DND-41 (cell line): ENCODE data around the gene BCL11B.

Experiments used
- ATAC-seq: fragments of 200-7000 bp; cut with Tn5 transposase; 3 replicates; pipeline ENCODE4 v1.9.1; 2021; ENCODE audit warnings: low read depth; ENCODE audit not compliant: insufficient read depth
- DNase-seq: peaks from one replicate; pipeline ENCODE4 v3.0.0-alpha.2; 2020
- H2AFZ ChIP-seq: 2 replicates; pipeline ENCODE4 v1.6.0; 2012; ENCODE audit warnings: low read depth, low read length
- H3K27ac ChIP-seq: 2 replicates; pipeline ENCODE4 v1.5.1; 2012; ENCODE audit warnings: low read length, inconsistent platforms
- H3K27me3 ChIP-seq: fragments of 200-600 bp; sonication (generic); 2 replicates; pipeline ENCODE4 v1.6.0; 2012; ENCODE audit warnings: low read length, mild to moderate bottlenecking, inconsistent platforms; ENCODE audit not compliant: insufficient read depth, poor library complexity
- H3K36me3 ChIP-seq: 2 replicates; pipeline ENCODE4 v1.5.1; 2012; ENCODE audit warnings: low read length, inconsistent platforms; ENCODE audit not compliant: insufficient read depth
- H3K4me1 ChIP-seq: 2 replicates; pipeline ENCODE4 v1.5.1; 2012; ENCODE audit warnings: mild to moderate bottlenecking, low read length; ENCODE audit not compliant: insufficient read depth
- H3K4me2 ChIP-seq: 2 replicates; pipeline ENCODE4 v1.6.0; 2012; ENCODE audit warnings: mild to moderate bottlenecking, moderate library complexity, low read length, inconsistent platforms; ENCODE audit not compliant: insufficient read depth
- H3K4me3 ChIP-seq, 2 experiments: fragments of 200-600 bp in 1 of 2; shearing (Covaris generic) in 1 of 2; 2 replicates each; pipeline ENCODE4 v1.5.1; 2012 to 2016; ENCODE audit warnings: inconsistent platforms in 2 of 2, low read length in 2 of 2, mild to moderate bottlenecking in 2 of 2, low read depth in 1 of 2, moderate library complexity in 1 of 2
- H3K79me2 ChIP-seq: 2 replicates; pipeline ENCODE4 v1.6.0; 2012; ENCODE audit warnings: low read length, inconsistent platforms; ENCODE audit not compliant: insufficient read depth
- H3K9ac ChIP-seq: 2 replicates; pipeline ENCODE4 v1.6.0; 2012; ENCODE audit warnings: low read depth, mild to moderate bottlenecking, inconsistent platforms, low read length, moderate library complexity
- H3K9me3 ChIP-seq: 2 replicates; pipeline ENCODE4 v1.5.1; 2012; ENCODE audit warnings: low read length, moderate library complexity, mild to moderate bottlenecking, inconsistent platforms; ENCODE audit not compliant: insufficient read depth, severe bottlenecking
- H4K20me1 ChIP-seq: 2 replicates; pipeline ENCODE4 v1.6.0; 2012; ENCODE audit warnings: low read length; ENCODE audit not compliant: insufficient read depth
- CTCF ChIP-seq: IDR thresholded peaks from 2 replicates; pipeline ENCODE4 v1.5.1; 2012; ENCODE audit warnings: borderline replicate concordance, low read length, moderate library complexity, mild to moderate bottlenecking; ENCODE audit not compliant: poor library complexity, severe bottlenecking; ENCODE audit errors: extremely low read depth
- EZH2 ChIP-seq: IDR thresholded peaks from 3 replicates; pipeline ENCODE4 v1.6.1; 2012; ENCODE audit warnings: borderline replicate concordance, low read depth, mild to moderate bottlenecking, moderate library complexity, low read length, inconsistent platforms; ENCODE audit not compliant: severe bottlenecking

Gene BCL11B

GRCh38 chr14:99244941-99245563 is 26.9 kb downstream of the BCL11B start:
- Histone ChIP-seq H3K27ac (no peak overlapping the region), H3K4me3 (no peak overlapping the region), H3K79me2 (peaks cover 100% of the 10 kb centered on the region), H3K4me1 (peaks cover 15% of the 10 kb centered on the region), H4K20me1 (peaks cover 97% of the 10 kb centered on the region), H3K36me3 (peaks cover 90% of the 10 kb centered on the region), H2AFZ (no peak overlapping the region), H3K27me3 (no peaks in the 10 kb centered on the region), H3K9ac (no peak overlapping the region), H3K9me3 (no peaks in the 10 kb centered on the region), H3K4me2 (no peak overlapping the region)
- no peak for DNase-seq
- TF ChIP-seq EZH2 (no peak), CTCF (no peak)
- ATAC-seq, result no peak

GRCh38 chr14:99244367-99244901 is 27.6 kb downstream of the BCL11B start:
- Histone ChIP-seq H3K27me3 (no peaks in the 10 kb centered on the region), H3K79me2 (peaks cover 100% of the 10 kb centered on the region), H3K9me3 (no peaks in the 10 kb centered on the region), H3K36me3 (peaks cover 92% of the 10 kb centered on the region), H3K9ac (no peak overlapping the region), H3K27ac (no peak overlapping the region), H3K4me3 (no peak overlapping the region), H3K4me2 (no peak overlapping the region), H2AFZ (no peak overlapping the region), H4K20me1 (peaks cover 98% of the 10 kb centered on the region), H3K4me1 (peaks cover 15% of the 10 kb centered on the region)
- TF ChIP-seq CTCF (no peak), EZH2 (no peak)
- DNase-seq (no peak), ATAC-seq (no peak)

GRCh38 chr14:99242816-99243721 is 28.9 kb downstream of the BCL11B start:
- H3K27ac ChIP-seq, result no peak overlapping the region; the same call in 1 of the 2 replicates
- H3K27me3 ChIP-seq, result no peaks in the 10 kb centered on the region
- peaks cover 100% of the 10 kb centered on the region for H3K79me2 ChIP-seq
- no peak overlapping the region for H3K4me2 ChIP-seq
- no peak for DNase-seq
- H3K4me3 ChIP-seq, result no peak overlapping the region
- ATAC-seq, result no peak
- H3K36me3 ChIP-seq, result peaks cover 92% of the 10 kb centered on the region
- TF ChIP-seq CTCF, result no peak
- no peak for TF ChIP-seq EZH2
- H2AFZ ChIP-seq, result no peak overlapping the region
- H3K4me1 ChIP-seq, result peaks cover 9% of the 10 kb centered on the region; the same call in 1 of the 2 replicates
- no peaks in the 10 kb centered on the region for H3K9me3 ChIP-seq
- H3K9ac ChIP-seq, result no peak overlapping the region
- peaks cover 98% of the 10 kb centered on the region for H4K20me1 ChIP-seq
